GM21825 (cell line): ENCODE results near the gene CCDC170.

Experiments used
- ATAC-seq: cut with Tn5 transposase; IDR thresholded peaks from one replicate; pipeline ENCODE4 v1.9.1; 2021; ENCODE audit warnings: mild to moderate bottlenecking, moderate library complexity; ENCODE audit not compliant: unreplicated experiment

CCDC170 gene

DNA sequence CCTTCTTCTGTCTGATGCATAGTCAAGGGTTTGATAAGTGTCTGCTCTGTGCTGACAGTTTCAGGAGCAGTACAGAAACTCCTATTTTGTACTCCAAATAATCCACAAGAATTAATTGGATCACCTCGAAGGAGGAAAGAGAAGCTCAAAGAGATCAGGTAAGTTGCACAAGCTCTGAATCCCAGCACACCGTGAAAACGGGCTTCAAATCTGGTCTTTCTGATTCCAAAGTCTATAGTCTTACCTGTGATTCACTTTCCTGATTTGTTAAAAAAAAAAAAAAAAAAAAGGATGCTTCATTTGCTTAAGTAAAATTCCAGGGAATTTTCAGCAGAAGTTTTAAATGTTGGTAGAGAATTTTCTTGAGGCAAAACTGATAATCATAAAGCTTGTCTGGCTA, 157.8 kb downstream of the CCDC170 start:
- no peak for ATAC-seq

DNA sequence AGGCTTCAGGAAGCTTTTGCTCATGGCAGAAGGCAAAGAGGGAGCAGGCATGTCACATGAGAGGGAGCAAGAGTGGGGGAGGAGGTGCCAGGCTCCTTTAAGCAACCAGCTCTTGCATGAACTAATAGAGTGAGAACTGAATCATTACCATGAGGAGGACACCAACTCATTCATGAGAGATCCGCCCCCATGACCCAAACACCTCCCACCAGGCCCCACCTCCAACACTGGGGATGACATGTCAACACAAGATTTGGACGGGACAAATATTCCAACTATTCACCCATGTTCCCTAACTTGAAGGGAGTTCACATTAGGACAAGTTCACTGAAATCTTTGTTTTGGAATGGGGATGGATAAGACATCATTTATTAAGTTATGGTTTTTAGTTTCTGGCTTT, 158.5 kb downstream of the CCDC170 start:
- no peak for ATAC-seq

DNA sequence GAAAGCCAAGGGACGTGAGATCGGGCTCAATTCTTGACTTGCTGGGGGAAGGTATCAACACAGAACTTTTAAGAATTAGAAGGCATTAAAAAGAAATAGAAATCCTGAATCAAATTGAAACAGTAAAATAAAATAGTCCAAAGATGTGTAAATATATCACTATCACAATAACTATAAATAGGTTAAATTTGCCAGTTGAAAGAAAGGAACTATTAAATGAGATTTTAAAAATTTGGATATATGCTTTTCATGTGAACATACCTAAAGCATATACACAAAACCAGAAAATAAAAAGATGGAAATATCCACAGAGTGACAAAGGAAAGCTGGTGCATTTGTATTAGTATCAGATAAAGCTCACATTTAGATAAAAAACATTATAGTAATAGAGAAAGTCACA, 161.3 kb downstream of the CCDC170 start:
- ATAC-seq, result no peak

DNA sequence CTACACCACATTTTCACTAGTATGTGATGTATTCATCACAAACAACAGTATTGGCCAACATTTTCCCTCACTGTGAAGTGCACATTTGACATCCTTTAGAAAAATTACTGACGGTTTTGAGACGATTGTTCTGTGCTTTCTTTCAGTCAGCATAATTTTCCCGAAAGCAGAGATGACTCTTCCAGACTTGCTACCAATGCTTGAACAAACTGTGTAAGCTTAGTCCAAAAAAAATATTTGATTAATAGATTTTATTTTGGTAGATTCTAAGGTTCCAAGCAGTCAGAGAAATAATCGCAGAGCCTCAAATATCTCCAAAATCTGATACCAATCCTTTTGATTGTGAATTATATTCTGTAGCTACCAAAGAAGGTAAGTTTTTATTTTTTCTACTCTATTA, 162.6 kb downstream of the CCDC170 start:
- no peak for ATAC-seq

DNA sequence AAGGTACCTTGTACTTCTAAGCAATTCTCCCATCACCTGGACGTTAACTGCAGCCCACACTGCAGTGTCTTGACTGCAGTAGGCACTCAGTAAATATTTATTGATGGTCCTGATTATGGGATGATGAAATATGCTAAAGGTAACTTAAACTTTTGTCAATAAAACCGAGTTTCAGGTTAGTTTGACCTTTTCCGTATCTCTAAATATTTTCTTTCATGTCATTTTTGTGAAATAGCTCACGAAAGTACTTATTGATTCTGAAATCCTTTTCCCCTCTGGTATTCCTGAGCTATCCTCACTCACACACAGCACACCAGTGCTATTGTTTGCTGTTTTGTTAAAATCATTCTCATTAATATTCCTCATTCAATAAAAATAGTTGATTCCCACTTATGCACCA, 164.3 kb downstream of the CCDC170 start:
- ATAC-seq, result no peak

DNA sequence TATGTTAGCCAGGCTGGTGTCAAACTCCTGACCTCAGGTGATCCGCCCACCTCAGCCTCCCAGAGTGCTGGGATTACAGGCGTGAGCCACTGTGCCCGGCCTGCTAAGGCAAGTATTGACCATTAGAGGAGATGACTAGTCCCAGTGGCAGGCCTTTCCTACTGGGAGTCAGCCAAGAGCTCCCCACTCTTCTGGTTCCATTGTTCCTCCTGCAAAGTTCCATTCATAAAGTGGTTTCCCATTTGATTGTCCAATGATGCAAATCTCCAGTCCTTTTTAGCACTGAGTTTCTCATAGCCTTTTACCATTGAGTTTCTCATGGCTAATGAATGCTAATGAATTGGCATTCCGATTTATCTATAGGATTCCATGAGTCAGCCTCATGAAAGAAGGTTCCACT, 165.4 kb downstream of the CCDC170 start:
- ATAC-seq, result no peak

DNA sequence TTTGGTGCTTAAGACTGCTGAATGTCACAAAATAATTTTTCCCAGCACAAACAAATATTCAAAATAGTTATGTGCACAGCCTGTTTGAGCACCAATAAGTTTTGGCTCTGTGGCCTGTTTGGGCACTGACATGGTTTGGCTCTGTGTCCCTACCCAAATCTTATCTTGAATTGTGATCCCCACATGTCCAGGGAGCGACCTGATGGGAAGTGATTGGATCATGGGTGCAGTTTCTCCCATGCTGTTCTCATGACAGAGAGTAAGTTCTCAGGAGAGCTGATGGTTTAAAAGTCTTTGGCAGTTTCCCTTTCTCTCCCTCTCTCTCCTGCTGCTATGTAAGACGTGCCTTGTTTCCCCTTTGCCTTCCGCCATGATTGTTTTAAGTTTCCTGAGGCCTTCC, 167.7 kb downstream of the CCDC170 start:
- no peak for ATAC-seq

DNA sequence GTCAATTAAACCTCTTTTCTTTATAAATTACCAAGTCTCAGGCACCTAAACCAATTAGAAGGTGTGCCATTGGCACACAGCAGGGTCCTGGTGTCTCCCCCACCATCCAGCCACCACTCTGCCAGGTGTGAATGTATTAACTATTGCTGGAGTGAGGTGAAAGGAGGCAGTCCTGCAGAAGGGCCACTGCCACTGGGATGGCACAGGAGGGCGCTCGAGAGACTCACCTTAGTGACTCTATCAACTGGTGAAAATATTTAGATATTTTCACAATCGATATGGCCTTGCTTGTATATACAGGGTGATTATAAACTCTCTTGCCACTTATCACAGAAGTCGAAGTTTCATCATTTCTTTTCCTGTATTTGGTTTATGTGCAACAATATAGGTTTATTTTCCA, 168.1 kb downstream of the CCDC170 start:
- ATAC-seq, result no peak

DNA sequence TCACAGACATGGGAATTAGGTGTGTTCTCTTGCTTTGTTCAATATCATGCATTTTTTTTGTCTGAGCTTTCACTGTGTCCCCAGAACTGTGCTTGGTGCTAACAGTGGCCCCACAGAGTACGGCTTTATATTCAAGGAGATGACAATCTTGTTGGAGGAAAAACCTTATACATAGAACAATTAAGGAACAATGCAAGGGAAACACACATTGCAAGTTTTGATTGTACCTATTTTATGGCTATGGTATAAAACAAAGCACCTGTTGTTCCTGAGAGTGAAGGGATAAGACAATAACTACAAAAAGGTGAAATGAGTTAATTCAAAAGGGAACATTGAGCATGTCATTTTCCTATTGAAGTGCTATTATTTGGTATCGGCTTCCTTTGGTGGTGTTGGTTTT, 169.7 kb downstream of the CCDC170 start:
- no peak for ATAC-seq

DNA sequence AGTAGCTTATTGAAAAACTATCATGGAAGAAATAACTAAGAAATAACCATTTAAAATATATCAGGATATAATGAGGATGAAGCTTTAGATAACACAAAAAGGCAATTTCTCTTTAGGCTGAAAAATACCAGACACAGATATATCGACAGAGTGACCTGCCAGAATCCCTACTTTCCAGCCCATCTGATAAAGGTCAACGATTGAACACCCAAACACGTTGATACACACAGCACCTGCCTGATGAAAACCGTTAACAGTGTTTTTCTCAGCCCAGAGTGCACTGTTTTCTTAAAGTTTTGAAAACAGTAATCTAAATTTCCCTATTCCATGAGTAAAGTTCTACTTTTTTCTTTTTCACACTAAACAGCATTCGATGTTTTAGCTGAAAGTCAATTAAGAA, 170.6 kb downstream of the CCDC170 start:
- no peak for ATAC-seq

DNA sequence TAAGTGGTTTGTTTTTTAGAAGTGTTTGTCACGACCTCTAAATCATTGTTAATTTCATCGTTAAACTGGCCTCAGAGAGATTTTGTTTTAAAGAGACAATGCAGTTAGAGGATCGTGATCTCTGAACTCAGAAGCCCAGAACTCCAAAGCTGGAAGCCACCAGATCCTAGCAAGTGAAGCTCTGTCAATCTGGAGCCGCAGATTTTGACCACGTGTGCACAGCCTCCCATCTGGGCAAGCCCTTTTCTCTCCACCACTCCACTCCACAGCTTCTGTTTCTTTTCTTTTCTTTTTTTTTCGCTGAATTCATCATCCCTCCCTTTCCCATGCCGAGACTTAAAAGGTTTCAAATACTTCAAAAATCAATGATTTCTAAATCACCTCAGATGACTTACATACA, 171.5 kb downstream of the CCDC170 start:
- no peak for ATAC-seq

DNA sequence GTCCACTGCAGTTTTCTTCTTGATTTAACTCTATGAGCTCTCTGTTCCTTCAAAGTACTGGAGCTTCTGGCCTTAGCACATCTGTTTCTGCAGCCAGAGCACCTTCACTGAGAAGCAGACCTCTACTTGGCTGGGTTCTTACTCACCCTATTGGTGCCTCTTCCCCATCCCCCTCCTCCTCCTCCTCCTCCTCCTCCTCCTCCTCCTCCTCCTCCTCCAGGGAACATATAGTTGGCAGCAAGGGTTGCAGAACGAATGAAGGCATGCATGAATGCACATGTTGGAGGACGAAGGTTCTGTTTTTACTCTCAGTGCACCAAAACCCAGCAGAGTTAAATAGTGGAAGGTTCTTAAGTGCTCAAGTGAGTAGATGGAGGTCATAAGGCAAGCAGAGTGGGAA, 172.7 kb downstream of the CCDC170 start:
- ATAC-seq, result no peak

DNA sequence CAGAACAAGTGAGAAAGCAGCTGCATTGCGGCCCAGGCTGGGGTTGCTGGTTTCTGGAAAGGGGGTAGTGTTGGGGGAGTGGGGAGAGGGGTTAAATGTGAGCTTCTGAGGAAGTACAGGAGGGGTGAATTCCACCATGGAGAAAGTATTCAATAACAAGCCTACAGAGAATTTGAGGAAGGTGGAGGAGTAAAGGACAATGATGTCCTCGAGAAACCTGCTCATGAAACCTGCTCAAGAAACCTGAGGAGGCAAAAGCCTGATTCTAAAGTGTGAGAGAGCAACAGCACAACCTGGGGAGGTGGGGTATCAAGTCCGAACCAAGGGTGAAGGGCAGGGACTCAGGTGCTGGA, 175.4 kb downstream of the CCDC170 start:
- no peak for ATAC-seq

DNA sequence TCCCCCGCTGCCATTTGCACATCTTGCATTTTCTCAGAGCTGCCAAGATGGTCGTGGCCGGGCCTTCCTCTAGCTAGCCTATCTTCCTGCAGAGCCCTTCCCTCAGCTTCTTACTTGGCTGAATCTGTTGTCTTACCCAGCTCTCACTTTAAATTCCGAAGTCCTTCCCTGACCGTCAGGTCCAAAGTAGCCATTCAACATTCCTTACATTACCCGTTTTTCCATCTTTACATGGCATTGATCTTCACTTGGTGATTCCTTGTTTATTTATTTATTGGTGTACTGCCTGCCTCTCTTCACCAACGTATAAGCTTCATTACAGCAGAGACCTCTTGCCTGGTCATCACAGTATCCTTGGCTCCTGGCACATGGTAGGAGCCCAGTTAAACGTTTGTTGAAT, 176.3 kb downstream of the CCDC170 start:
- no peak for ATAC-seq
